OCI-LY3 (cell line): Measurements from ENCODE around the gene NPHS1.

Experiments used
- CTCF ChIP-seq: fragments of 200-600, 300-600 bp; sonication (generic); IDR thresholded peaks from 2 replicates; pipeline ENCODE4 v1.5.1; 2014; ENCODE audit warnings: antibody characterized with exemption, low read length, low read depth
- EZH2phosphoT487 ChIP-seq: fragments of 200-600 bp; shearing (Covaris generic); IDR thresholded peaks from 2 replicates; pipeline ENCODE4 v1.6.1; 2018; ENCODE audit warnings: antibody characterized with exemption, mixed run types, low read depth

GRCh38 chr19:35807633-35808032 lies 44.7 kb downstream of the NPHS1 start:
- TF ChIP-seq CTCF (no peak), EZH2phosphoT487 (no peak)
